Measurements from ENCODE around the gene FRY.

The FRY gene

DNA sequence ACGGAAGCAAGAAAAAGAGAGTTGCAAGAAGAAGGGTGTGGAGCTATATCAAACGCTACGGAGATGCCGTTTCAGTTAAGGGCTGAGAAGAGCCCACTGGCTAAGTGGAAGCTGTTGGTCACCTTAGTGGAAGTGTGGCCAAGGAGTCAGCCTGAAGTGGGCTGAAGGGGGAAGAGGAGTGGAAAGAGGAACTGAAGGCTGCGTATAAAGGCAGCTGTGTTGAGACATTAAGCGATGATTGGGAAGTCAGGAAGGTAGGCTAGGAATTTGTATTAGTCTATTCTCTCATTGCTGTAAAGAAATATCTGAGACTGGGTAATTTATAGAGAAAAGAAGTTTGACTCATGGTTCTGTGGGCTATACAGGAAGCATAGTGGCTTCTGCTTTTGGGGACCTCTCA lies 14.1 kb upstream of the FRY start:
- no peak for DNase-seq

DNA sequence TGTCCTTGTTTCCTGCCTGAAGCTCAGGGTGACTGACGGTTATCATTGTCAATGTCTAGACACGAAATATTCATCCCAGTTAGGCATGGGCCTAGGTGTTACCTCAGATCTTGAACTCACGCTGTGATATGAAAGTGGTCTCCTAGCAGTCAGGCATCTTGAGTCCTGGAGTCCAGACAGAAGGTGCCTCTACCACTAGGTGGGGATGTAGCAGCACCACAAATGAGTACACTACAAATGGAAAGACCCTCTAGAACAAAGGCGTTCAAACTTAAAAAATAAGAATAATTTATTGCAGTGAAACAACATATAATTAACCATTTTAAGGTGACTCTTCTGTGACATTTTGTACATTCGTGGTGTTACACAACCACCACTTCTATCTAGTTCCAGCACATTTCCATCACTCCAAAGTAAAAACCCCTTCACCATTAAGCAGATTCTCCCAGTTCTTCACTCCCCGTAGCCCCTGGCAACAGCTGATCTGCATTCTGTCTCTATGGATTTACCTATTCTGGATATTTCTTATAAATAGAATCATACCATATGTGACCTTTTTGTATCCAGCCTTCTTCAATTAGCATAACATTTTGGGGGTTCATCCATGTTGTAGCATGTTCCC lies 11.9 kb upstream of the FRY start:
- DNase-seq = peak; percentile 66 to 84

DNA sequence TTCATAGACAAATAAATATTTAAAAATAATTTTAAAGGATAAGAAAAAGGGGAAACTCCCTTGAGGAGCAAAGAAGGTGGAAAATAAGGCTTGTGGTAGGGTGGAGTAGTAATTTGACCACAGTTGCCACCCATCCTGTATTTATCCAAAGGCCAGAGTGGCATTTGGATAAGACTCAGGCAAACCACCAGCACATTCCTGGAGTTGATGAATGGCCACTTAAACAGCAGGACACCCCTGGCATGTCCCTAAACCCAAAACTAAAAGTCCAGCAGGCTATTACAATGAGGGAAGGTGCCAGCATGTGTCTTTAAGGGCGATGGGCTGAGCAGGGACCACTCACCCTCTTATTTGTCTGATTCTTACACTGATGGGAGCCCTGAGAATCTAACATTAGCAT lies 9.8 kb upstream of the FRY start:
- no peak for DNase-seq

DNA sequence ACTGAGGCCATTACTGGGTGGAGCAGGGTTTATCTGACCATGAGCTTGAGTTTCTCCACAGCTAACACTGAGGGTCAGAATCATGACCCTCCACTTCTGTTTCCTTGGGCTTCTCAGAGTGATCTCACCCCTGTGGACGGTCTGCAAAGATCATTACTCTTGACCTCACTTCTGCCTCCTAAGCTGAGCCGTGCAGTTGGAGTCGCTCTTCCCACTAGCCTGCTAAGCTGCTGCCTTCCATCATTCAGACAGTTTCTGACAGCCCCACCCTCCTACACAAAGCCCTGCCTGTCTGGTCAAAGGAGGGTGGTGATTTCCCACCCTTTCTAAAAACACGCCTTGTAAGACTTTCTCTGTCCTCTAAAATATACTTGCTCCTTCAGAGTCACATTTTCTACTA lies 9.3 kb upstream of the FRY start:
- no peak for DNase-seq

DNA sequence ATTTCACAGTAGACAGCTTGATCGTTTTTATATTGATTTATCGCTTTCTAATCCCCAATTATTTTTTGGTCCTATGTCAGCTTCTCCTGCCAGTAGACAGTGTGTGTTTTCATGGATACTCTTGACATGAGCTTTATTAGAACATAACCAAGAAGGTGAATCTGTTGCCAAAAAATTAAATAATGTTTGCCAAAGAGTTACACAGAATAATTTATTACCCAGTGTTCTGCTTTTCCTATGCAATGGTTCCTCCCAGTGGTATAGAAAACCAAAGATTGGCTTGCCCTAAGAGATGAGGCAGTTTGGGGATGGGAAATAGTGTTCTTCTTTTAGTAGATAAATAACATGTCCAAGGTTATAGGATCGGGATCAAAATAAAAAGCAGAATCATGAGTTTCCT lies 8.5 kb upstream of the FRY start:
- DNase-seq = no peak

DNA sequence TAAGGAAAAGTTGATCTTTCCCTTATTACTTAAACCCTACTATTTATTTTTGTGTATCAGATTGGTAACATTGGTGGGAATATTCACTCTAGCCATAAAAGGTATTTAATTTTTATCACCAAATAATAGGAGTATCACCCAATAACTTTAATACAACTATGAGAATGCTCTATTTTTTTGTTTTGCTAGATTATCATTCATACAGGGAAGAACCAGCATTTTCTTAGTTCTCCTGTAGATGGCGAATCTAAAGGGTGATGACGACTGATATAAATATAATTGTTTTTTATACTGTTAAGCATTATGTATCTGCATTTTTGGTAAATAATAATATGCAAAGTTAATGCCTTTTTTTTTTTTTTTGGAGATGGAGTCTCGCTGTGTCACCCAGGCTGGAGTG lies 7.9 kb upstream of the FRY start:
- no peak for DNase-seq

DNA sequence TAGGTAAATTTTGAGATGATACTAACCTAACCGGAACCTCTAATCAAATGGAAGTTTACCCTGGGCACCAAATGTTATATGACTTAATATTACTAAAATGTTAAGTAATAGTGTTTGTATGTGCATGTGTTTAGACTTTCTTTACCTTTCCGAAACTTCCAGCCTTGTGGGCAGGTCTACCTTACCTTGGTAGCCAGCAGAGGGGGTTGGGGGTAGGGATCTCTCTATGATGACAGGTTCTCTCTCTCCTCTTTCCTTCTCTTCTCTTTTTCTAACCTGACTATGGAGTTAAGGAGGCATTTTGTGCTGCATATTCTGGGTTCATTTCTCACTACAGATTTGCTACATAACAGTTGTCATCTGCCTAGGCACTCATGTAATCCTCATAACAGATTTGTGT lies 6.8 kb upstream of the FRY start:
- no peak for DNase-seq

DNA sequence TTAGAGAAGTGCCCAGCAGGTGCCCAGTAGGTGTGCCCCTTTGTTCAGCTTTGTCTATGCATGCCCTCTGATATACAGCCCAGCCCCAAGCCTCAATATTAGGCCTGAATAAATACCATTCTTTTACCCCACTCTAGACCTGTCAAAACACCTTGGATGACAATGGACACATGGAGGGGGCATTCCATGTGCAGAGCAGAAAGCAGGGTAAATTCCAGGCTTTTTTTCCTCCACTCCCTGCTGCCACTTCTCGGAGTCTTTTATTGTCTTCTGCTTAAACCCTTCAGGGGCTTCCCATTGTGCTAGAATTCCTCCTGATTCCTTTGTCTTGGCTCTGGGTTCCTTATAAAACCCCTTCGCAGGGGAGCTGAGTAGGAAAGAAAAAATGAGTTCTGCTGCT lies 5.8 kb upstream of the FRY start:
- DNase-seq = no peak

DNA sequence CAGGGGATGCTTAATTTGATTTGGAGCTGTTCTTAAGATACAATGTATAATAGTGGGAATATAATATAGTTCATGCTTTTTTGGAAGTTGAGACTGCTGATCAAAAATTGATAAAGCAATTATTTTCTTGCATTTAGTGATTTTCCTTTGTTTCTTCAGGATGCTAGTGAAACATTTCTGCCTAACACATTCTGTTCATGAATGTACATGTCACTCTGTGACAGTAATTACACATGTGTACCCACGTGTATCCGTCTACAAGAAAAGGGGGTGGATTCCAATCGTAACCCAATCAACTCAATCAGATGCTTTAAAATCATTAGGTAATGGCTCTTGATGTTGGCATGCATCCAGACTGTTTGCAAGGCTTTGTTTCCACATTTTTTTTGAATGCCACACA lies 5.0 kb upstream of the FRY start:
- DNase-seq = no peak

DNA sequence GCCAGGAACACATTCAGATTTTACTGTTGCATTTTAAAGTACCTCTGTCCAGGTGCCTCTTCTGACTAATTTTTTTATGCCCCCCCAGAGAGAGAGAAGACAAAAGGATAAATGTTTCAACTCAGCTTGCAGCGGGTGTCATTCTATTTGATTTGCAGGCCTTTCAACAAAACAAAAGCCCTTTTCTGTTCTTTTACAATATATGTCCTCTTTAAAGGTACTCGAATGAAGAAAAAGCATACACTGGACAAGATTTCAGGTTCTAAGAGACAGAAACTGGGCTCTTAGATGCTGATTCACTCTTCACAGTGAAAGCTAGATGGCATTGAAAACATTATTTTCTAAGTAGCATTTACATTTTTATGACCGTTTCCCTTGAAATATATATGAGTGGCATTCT lies 2.9 kb upstream of the FRY start:
- no peak for DNase-seq

DNA sequence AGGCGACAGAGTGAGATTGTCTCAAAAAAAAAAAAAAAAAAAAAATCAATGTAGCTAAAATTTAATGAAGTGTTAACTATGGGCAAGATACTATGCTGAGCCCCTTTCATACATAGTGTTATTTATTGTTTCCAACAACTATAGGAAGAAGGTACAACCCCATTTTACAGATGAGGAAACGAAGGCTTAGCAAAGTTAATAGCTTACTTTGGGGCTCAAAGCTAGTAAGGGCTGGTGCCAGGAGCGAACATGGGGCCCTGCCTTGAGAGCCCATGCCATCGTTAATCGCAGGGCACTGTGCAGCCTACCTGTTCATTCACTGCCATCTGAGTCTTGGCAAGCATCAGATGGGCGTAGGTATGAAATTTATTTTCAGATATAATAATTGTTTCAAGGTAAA lies 1.9 kb upstream of the FRY start:
- DNase-seq = no peak

DNA sequence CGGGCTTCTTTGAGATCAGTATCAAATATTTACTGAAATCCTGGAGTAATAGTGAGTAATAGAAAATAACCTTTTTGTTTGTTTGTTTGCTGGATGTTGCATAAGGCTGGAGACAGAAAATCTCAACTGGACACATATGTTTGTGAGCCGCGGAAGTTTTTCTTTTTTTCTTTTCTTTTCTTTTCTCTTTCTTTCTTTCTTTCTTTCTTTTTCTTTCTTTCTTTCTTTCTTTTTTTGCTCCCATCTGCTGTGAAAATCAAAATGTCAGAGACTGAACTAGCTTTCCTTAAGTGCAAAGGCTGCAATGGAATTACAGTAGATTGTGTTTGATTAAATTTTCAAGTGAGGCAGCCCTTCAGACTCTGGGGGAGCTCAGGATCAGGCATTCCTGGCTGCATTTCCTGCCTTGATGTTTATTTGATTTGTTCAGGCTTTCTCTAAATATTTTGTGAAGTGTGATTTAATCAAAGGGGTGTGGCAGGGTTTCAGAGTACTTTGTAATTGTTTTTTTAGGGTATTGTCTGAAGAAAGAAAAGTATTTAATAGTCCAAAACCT lies 319 bp downstream of the FRY start:
- peak in 1 of 2 experiments; percentile 11 for DNase-seq

DNA sequence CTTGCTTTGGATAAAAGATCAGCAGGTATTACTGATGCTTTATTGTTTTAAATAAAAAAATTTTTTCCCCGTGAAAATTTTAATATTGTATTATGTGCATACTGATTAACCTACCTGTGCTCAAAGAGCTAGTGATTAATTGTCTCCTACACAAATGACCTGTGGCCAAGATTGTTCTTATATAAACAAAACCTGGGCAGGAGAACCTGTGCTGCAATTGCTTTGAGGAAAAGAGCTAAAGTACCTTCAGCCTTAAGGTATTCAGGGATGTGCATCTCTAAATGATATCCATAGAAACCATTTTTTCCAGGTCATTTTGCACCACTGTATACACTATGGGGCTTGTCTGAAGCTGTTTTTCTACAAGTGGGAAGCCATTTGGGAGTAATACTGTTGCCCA lies 1.2 kb downstream of the FRY start:
- DNase-seq = no peak

DNA sequence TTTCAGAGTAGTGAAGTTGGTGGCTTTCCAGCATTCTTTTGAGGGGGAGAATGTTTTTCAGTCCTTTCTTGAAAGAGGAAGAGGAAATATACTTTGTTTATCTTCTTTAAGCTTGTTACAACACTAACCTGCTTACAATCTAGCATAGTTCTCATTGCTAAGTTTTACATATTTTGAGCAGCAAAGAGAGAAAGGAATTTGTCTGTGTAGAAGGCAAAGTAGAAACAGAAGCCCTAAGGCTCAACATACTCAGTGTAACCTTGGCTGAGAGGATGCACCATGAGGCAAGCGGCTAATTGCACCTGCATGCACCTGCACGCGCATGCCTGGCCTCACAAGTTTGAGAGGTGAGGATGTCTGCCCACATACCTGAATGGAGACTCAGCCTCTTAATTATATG lies 2.2 kb downstream of the FRY start:
- no peak for DNase-seq

DNA sequence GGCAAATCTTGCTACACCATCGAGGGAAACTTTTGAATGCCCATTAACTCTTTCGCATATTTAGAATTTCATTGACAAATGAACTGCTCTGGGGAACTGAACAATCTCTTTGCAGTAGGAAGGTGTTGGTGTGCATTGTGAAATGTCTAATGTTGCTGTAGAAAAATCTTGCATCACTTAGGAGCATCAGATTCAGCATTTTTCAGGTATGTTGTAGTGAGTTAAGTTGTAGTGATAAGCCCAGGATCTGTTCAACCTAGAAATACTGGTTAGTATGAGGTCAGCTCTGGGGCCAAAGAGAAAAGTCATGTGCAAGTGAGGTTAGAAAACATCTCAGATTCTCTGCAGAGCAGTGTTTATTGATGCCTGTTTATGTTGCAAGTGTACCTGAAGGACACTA lies 4.1 kb downstream of the FRY start:
- no peak for DNase-seq

DNA sequence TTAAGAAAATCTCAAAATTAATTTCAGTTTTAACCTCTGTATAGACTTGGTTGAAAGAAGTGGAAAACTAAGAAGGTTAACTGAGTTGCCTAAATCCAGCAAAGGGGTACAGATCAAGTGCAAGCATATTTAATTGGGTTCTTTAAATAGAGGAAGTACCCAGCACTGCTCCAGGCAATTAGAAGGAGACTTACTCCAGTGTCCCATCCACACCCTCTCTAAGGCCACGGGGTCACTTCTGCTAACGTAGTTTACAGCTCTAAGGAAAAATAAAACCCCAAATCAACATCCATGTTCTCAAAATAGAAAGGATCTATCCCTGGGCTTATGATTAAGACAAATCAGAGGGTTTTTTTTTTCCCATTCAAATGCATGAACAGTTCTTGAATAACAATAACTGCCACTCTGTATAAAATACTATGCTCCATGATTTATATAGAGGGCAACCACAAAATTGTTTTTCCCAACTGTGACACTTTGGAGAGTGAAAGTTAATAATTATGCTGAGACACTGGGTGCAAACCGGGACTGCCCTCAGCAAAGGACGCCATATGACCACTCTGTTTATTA lies 4.6 kb downstream of the FRY start:
- no peak for DNase-seq

DNA sequence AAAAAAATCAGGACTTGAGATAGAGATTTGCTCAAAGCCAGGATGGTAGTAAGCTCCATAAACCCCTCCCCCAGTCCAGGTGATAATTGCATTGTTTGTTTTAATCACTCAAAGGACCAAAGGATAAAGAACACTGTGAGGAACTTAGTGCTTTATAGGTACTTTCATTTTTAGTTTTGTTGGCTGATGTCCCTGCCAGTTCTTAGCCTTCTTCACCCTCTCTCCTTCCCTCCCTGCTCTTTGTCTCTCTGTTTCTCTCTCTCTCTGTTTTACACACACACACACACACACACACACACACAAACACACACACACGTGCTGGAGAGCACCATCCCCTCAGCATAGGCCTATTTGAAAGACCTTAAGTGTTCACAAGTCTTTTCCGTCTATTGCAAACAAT lies 5.2 kb downstream of the FRY start:
- no peak for DNase-seq

DNA sequence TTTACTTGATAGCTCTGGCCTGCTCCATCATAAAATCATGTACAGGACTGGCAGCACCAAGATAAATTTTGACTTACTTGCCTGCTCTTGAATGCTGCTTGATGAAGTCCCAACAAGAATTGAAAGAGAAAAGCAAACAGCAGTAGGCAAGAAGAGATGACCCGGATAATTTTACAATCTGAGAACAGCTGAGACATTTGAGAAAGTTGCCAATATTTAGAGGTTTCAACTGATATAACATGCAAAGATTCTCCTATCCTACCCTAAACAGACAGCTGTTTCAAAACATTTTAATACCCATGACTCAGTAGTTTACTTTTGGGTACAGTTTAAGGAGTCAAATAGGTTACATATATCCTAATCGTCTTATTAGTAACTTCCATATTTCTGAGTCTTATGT lies 5.9 kb downstream of the FRY start:
- DNase-seq = no peak

DNA sequence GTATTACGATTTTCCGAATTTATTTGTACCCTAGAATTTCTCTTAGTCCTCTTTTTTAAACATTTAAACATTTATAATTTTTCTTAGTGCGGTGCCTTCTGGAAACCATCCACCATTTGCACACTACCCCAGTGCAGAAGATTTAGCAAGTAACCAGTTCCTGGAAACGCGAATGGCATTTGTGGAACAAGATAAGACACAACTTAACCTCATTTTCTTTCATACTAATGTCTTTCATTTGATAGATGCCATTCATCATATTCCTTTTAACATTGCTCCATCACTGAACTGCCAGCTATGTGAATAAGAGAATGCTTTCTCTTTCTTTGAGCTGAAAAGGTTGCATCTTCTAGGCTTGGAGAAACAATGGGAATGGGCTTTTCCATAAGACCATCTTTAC lies 6.8 kb downstream of the FRY start:
- DNase-seq = no peak

DNA sequence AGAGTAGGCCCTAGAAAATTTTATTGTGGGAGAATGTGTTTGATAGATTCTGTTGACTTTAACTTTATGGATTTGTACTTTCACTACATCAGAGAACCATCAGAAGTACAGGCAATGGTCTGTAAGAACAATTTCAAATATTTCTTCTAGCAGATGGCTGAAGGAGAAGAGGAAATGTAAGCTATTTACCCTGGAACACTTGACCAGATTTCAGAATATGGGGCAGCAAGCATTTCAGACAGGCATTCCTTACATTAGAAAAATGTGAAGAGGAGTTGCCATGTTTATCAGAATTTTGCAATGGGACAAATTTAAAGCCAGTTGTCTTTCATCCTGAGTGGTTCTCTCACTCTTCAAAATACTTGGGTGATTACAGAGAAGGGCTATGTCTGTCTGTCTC lies 7.5 kb downstream of the FRY start:
- DNase-seq = no peak

DNA sequence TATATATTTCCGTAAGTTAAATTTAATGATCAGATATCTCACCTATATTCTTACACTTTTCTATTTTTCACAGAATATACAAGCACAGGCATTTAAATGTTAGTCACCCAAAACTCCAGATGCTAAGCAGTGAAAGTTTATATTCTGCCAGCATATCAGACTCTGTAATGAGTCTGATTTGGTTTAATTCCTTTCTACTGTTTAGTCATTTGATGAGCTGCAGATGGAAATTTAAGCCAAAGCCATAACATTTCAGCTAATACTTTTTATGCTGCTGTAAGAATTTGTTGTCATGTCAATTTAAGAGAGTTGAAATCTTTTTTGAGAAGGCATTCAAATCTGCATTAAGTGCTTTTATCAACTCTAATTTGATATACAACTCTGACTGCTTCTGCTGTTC lies 8.0 kb downstream of the FRY start:
- no peak for DNase-seq

DNA sequence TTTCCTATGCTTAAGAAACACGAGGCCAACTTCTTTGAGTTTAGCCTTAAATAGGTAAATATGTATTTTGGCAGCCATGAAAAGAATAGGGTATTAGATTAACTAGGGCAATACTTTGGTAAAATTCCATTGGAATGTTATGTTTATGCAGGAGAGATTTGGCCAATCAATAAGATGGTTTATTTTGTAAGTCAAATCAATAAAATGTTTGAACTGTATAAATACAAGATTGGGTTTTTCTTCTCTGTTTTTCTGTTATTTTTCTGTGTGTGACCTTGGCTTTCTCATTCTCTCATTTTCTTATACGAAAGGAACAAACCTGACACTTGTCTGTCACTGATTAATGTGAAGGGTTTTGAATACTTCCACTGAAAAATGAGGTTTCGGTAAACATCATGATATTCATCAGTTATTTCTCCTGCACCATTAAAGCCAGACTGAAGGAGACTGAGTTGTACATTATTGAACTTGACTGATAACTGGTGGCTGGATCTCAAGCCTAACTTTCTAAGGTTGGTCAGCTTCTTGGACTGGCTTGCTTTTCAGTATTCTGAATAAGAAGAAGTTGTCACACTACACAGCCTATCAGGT lies 8.6 kb downstream of the FRY start:
- DNase-seq = no peak

DNA sequence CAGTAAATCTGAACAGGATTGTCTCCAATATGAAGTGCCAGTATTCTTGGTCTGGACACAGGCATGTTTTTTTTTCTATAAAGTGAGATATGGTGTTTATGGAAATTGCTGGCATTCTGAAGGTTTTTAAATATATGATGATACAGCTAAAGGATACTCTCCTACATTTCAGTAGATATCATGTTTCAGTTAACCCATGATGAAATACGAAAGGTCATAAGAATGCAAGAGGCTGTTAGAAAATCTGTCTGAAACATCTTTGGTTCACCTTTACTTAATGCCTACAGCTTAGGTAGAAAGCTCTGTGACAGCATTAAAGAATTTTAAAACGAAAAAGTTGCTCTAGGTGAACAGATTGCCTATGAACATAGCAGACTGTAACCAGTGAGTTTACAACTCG lies 9.1 kb downstream of the FRY start:
- no peak for DNase-seq

DNA sequence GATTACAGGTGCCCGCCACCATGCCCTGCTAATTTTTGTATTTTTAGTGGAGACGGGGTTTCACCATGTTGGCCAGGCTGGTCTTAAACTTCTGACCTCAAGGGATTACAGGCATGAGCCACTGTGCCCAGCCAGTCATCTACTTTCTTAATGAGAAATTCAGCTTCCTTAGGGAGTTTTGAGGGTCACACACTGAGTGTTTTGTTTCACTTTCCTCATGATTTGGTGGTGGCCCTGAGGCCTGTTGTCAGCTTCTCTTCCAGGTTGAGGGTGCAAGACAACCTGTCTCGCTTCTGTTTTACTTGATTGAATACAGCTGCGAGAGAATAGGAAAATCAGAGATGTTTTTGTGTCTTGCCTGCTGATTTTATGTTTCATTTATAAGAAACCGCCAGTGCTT lies 9.9 kb downstream of the FRY start:
- no peak for DNase-seq

DNA sequence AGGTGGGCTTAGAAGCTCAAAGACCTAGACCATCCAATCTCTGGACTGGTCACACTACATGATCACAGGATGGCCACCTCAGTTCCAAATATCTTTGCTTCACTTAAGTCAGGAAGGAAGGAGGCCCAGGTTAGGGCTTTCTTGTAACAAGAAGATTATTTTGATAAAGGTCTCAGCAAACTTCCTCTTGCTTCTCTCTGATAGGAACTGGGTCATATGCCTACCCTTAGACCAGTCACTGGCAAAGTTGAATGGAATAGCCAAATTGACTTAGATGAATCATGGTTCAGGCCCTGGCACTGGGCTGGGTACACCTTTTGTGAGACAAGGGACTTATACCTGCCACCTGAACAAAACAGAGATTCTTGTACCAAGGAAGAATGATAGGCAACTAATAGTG lies 11.0 kb downstream of the FRY start:
- no peak for DNase-seq

Data from NCI-H524 (cell line).